Activated naive CD8-positive, alpha-beta T cell treated with anti-CD3 and anti-CD28 coated beads, Interleukin-2, amount 50 U/mL, for 16 hours (primary cell): ENCODE measurements around the gene BLCAP.

Experiments
- DNase-seq: peaks from one replicate; pipeline ENCODE4 v3.0.0-alpha.2; 2020; ENCODE audit warnings: low read depth, low spot score

Gene BLCAP

DNA sequence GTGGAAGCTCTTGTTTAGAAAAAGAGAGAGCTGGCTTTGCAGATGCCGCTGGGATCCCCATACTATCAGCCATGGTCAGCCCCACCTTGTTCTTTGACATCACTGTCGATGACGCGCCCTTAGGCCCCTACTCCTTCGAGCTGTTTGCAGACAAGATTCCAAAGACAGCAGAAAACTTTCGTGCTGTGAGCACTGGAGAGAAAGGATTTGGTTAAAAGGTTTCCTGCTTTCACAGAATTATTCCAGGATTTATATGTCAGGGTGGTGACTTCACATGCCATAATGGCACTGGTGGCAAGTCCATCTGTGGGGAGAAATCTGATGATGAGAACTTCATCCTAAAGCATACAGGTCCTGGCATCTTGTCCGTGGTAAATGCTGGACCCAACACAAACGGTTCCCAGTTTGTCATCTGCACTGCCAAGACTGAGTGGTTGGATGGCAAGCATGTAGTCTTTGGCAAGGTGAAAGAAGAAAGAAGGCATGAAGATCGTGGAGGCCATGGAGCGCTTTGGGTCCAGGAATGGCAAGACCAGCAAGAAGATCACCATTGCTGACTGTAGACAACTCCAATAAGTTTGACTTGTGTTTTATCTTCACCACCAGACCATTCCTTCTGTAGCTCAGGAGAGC lies 2.4 kb upstream of the BLCAP start:
- no peak for DNase-seq

DNA sequence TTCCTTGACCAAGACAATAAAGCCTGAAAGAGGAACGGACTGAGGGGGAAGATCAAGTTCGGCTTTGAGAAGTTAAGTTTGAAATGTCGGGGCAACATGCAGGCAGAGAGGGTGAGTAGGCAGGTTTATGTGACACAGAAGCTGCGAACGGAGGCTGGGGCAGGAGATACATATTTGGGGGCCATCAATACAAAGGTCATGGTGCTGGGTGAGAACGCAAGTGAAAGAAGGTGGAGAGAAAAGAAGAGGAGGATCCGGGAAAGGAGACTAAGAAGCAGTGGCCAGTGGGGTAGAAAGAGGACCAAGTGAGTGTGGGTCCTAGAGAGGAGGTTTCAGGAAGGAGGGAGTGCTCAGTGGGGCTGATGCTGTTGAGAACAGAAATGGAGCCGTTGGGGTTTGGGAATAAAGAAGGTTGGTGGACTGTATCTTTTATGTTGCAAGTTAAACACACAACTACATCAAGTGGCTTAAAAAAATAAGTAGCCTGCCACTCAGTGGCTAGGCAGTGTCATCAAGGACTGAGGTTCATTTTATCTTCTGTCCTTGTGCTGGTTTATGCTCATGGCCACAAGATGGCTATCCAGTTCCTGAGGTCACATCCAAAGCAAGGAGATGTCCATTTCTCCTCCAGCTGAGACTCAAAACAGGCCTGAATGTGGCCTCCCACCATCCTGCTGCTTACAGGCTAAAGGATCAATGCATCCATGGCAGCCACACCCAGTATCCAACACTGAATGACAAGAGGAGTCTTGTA lies 1.7 kb upstream of the BLCAP start:
- DNase-seq: no peak

DNA sequence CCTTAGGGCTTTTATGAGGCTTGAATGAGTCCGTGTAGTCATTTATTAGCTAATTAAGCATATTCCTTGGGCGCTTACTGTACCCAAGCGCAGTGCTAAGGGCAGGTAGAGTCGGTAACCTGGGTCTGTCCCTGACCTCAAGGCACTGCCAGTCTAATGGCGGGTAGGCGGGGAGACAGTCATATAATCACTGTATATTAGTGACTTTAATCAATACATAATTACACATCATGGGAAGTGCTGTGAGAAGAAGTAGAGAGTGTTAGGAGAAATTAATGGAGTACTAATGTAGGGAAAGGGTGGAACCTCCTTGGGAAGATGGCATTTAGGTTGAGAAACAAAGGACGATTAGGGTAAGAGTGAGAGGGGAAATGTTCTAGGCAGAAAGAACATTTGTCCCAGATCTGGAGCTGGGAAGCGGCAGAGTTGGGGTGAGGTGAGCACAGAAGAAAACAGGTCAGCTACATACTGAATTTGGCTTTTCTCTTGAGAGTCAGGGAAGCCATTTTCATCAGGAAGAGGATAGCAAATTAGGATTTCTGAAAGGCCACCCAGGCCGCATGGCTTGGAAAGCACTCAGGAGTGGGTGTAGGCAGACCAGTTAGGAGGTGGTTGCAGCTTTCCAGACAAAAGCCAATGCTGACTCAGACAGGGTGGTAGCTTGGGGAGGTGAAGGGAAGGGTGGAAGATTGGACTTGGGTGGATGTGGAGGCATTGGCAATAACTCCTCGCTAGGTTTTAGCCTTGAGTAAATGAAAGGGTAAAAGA lies 954 bp upstream of the BLCAP start:
- DNase-seq: no peak

DNA sequence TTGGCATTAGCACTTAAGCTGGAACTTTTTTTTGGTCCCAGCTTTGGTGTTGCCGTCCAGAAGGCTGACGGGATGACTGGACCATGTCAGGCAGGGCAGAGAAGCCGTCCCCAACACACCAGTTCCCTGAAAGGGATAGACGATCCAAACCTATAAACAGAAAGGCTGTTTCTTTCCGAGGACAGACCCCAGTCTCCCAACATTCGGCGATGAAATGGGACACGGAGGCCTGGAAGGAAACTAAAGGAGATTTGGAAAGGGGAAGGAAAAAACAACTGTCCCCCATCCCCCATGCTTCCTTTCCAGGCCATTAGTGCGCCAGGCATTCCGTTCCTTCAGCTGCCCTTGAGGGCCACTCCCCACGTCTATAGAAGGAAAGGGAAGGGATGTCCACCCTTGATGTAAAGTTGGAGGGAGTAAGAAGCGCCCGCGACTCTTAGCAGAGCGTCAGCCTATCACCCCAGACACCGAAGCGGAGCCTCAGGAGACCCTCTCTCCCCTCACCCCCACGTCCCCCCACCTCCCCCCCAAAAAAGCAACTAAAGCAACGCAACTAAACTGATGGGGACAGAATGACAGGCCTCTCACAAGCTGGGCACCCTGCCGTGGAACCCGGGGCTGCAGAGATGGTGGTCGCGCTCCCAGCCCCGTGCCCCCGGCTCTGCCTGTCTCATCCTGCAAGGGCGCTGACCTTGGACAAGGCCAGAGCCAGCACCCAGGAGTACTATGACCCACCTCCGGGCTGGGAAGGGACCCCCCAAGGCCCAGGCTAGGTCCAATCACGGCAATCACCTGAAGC lies 638 bp downstream of the BLCAP start:
- no peak for DNase-seq

DNA sequence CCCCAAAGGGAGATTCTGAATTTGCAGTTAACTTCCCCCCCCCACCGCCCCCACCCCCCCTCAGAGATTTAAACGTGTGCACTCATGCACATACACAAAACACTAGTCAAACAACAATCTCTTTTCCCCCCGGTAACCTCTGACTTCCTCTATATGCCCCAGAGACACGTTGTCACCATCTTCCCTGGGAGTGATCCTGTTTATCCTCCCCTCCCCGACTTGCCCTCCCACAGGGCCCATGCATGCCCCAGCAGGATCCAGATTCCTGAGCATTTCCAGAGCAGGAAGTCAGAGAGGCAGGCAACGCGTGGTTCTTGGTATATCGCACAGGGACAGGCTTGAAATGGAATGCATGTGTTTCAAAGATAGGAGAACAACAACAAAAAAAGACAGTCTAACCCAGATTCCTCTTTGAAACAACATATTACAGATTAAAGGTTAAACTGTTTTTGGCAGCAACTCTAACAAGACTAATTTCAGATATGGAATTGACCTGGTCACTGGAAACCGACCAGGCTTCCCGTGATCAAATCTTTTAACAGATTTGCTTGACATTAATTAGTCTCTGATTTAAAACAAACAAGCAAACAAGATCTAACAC lies 1.3 kb downstream of the BLCAP start:
- DNase-seq: no peak

DNA sequence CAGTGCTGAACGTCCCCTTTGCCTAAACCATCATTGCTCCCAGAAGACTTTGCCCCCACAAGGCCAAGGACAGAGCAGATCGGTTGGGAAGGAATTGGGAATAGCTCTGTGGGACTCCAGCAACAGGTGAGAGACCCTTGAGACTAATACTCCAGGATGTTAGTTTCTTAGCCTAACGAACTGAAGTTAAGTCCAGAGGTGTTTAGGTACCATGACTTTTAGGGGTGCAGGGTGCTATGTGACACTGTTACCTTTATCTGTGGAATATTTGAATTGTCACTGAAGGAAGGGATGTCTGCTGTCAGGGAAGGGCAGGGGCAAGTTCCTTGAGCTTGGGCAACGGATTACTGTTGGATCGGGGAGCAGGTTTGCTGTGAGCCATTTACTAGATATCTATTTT lies 1.9 kb downstream of the BLCAP start:
- no peak for DNase-seq

DNA sequence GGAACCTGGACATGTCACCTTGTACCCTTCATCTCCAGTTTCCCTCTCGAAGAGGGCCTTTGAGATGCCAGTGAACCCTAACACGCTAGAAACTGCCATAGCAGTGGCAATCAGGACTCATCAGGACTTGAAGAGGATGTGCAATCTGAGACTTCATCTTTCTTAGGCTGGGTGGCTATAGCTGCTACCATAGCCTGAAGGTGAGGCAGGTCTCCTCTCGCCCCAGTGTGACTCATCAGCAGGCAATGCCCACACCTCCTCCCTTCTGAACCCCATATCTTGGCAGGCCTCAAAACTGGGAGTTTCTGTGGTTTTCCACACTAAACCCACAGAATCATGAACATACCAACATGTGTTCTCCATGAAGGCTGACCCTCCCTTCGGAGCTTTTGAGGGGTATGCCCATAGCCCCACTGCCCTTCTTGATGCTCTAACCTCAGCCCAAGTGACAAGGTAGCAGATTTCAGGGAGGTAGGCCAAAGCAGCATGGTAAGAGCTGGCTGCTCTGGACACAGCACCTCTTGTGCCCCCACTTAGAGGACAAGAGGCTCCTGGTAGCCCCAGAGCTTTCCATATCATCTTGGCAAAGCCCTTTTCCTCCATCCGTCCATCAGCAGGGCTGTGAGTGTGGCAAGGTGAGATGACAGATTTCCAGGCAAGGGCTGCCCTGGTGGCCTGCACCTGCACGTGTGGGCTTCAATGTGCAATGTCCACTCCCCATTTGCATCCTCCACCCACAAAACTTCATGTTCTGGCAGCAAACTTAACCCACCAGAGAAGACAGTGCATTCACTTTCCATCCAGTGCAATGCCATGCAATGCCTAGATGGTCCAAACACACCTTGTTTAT lies 2.6 kb downstream of the BLCAP start:
- DNase-seq: no peak

DNA sequence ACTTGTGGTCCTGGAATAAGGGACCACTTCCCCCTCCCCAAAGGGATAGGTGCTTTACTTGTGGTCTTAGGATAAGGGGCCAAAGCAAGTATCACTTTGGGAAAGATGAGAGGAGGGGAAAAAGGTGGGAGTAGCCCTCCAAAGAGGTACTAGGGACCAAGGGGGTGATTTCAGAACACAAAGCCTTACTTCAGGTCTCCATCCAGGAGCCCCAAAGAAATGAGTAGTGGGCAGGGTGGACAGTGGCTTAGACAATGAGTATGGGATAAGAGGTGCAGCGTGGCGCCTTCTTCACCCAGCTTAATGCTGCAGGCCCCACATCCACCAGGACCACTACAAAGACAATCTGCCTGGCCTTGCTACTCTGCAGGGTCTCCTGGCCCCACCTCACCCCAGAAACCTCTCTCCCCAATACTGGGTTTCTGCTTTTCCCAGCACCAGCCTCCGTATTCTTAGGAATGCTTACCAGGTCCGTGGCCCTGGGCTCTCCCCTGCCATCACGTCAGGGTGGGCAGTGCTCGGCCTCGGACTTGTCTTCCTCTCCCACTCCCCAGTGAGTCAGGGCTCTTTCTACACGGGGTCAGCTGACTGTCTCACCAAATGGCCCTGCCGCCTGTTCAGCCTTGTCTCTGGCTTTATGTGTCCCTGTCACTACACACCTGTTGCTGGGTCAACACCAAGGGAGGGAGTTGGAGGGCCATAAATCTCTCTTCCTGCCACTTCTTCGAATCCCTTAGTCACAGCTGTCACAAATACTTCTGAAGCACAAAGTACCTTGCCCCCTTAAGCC lies 3.6 kb downstream of the BLCAP start:
- no peak for DNase-seq

DNA sequence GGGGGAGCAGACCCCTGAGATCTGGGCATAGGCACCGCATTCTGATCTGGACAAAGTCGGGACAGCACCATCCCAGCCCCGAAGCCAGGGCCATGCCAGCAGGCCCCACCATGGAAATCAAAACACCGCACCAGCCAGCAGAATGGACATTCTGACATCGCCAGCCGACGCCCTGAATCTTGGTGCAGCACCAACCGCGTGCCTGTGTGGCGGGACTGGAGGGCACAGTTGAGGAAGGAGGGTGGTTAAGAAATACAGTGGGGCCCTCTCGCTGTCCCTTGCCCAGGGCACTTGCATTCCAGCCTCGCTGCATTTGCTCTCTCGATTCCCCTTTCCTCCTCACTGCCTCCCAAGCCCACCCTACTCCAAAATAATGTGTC lies 4.7 kb downstream of the BLCAP start:
- no peak for DNase-seq

DNA sequence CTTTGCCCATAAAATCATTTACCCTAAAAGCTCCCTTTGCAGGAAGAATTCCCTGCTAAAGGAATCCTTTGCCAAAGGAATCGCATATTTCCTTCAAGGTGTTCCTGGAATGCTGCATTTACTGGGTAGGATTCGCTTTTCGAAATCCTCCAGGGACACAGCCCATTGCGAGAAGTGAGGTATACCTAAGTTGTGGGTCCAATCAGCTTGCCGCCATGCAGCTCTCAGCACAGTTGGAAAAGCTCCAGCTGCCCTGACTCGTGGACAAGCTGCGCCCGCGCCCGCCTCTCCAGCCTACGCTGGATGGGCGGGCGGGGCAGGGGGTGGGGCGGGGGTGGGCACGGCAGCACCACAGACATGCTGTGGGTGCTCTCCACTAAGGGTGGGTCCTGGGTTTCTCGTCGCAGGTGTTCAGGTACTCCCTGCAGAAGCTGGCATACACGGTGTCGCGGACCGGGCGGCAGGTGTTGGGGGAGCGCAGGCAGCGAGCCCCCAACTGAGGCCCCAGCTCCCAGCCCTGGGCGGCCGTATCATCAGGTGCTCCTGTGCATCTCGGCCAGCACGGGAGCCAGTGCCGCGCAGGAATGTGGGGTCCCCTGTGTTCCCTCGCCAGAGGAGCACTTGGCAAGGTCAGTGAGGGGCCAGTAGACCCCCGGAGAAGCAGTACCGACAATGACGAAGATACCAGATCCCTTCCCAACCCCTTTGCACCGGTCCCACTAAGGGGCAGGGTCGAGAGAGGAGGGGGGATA lies 5.2 kb downstream of the BLCAP start:
- DNase-seq: no peak

DNA sequence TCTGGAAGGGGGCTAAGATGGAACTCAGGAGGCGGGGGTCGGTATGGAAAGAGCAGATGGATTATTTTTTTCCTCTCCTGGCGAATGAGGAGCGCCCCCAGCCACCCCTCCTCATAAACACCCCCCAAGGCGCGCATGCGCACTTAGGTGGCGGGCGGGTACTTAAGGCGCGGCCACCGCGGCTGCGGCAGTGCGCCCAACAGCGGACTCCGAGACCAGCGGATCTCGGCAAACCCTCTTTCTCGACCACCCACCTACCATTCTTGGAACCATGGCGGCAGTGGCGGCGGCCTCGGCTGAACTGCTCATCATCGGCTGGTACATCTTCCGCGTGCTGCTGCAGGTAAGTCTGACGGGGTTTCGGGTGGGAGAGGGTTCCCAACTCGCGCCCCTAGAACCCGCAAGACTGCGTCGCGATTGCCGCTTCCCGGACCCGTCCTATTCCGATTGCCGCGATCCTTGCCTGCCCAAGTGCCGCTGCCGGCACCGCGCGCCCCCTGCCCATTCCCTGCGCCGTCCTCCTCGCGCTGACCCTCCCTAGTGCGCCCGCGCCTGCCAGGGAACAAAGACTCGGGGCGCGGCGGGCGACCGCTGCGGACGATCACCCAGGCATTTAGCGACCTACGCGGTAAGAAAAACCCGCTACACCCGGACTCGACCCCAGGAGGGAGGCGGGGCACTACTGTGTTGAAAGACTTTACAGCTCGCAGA lies 6.5 kb downstream of the BLCAP start, which contains the start of gene NNAT:
Gene NNAT (plus strand): TSS at position 190 of the 711 bp plus-strand sequence. CDS start 82 bp downstream, at position 272.
- DNase-seq: no peak

DNA sequence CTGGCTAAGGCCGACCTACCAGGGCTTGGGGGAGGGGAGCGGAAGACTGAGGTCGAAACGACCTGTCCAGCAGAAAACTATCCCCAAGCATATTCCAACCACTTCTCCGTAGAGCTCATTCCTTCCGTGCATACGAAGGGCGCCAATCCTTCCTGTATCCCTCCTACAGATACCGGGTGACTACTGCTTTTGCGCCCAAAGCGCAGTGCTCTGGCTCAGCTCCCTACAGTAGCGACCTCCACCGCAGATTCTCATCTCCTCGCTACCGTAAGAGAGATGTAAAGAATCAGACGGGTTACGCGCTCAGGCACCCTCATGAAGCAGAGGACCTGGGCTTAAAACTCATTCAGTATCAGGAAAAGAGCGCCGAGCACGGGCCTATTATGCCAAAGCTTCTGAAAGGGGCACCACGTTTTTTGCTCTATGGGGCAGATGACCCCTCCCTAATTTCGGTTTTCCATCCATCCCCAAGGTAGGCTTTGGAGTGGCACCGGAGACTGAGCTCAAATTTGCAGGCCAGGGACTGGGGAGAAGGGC lies 7.2 kb downstream of the BLCAP start:
- DNase-seq: no peak

DNA sequence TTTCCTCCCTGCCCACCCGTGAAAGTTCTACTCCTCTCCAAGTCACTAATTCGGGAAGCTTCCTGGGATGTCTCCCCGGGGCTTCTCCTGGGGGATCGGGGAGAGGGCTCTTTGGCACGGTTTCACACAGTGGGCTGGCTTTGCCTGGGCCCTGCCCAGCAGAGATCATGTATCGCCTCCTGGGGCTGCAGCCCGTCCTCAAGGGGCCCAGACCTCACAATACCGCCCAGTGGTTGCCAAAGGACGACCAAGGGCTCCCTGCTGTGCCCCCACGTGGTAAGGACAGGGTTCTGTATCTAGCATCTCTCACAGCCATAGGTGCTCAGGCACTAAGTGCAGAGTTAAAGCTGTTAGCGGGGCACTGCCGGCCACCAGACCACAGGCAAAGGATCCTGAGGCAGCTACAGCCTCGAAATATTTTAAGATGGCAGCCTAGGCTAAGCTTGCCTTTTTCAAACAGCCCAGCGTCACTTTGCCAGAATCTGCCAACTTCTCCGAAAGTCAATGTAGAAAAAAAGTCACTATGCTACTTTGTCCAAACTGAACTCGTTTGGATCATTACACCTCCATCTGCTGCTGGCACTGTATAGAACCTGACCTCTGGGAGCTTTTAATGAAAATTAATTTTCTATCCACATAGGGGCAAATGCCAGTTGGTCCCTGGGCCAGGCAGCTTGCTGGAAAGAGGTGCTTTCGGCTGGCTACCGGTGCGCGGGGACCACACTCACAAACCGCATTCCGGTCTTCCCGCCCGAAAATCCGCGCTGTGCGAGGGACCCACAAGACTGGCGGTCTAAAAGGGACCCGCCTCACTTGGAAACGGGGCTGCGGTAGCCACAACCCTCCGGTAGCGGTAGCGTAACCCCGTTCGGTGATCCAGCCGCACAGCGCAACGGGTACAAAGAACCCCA lies 7.9 kb downstream of the BLCAP start:
- no peak for DNase-seq

DNA sequence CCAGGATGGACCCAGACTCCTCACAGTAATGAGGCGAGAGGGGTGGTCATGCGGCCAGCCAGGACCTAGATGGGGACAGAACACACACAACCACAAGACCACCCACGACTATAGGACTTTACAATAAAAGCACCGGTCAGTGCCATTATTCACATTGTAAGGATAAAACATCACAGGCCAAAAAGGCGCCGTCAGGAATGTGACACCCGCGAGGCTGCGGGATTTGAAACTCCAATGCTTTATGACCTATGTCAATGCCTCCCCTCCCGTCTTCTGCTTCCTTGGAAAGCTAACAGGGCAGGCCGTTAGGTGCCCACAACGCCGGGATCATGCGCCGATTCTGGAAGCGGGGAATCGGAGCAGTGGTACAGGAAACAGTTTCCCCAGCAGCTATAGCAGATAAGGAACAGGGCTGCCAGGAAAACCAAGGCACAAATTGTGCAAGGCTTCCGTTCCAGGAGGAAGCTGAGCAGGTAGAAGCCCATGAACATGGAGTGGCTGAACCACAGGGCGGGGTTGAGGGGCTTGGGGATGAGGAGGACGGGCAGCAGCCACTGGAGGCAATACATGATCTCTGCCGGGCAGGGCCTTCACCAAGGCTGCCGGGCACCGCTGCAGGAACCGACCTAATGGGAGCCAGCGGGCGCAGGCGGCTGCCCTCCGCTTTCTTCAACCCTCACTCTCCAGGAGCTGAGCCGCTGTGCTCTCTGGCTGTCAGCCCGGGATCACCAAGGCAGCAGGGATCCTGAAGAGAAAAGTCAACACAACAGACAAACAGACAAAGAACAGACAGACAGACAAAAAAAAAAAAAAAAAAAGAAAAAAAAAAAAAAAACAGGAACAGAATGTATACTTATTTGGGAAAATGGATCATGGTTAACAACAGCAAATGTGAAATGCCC lies 8.8 kb downstream of the BLCAP start:
- DNase-seq: no peak

DNA sequence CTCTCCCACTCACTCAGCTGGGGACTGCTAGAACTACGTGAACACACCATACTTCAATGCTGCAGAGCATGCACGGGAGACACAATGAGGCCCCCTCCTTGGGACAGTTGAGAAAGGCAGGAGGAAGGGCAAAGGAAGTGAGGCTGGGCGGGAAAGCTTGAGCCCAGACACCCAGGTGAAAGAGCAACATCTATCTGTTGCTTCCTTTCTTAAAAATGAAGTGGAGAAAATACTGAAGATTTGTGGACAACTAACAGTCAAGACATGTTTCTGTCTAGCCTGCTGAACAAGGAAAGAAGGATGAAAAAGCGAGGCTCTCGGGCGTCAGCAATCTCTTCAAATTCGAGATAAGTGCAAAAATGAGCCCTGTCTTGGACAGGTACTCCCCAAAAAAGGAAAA lies 9.6 kb downstream of the BLCAP start:
- DNase-seq: no peak
